PFSK-1 (cell line): Measurements from ENCODE around the gene FARSB.

Source experiments
- FOXP2 ChIP-seq: optimal IDR thresholded peaks from 2 replicates; pipeline ENCODE3; 2011; ENCODE audit warnings: borderline replicate concordance, control low read depth, inconsistent platforms; ENCODE audit not compliant: insufficient read depth; ENCODE audit errors: extremely low read length, extremely low read depth
- POLR2AphosphoS5 ChIP-seq: IDR thresholded peaks from 2 replicates; pipeline ENCODE4 v1.6.1; 2012; ENCODE audit warnings: low read depth, mild to moderate bottlenecking, control low read depth, low read length, moderate library complexity
- REST ChIP-seq, 2 experiments: IDR thresholded peaks; 2 replicates each; pipeline versions ENCODE4 v1.6.1 to v1.8.0; 2011 to 2012; ENCODE audit warnings: low read depth in 2 of 2, low read length in 2 of 2, control low read depth in 1 of 2, inconsistent platforms in 1 of 2, mild to moderate bottlenecking in 1 of 2, moderate library complexity in 1 of 2; ENCODE audit not compliant: insufficient read depth in 1 of 2
- SIN3A ChIP-seq: IDR thresholded peaks from 2 replicates; pipeline ENCODE4 v1.6.1; 2012; ENCODE audit warnings: mild to moderate bottlenecking, low read length, moderate library complexity, borderline replicate concordance; ENCODE audit not compliant: insufficient read depth
- TAF1 ChIP-seq: IDR thresholded peaks from 2 replicates; pipeline ENCODE4 v1.6.1; 2012; ENCODE audit warnings: low read length, control low read depth, borderline replicate concordance; ENCODE audit not compliant: insufficient read depth

Gene FARSB

GRCh38 chr2:222548992-222549391, 106.9 kb downstream of the FARSB start:
- TF ChIP-seq FOXP2 = no peak
- no peak for TF ChIP-seq SIN3A
- no peak for TF ChIP-seq REST (IDR thresholded peaks at IDR 0.05; ENCODE audit: insufficient read depth in 1 of 2, low read depth in 2 of 2, low read length in 2 of 2)
- TF ChIP-seq TAF1 = no peak
- no peak for TF ChIP-seq POLR2AphosphoS5

GRCh38 chr2:222547083-222547482, 108.8 kb downstream of the FARSB start:
- no peak for TF ChIP-seq SIN3A
- no peak for TF ChIP-seq REST (IDR thresholded peaks at IDR 0.05; ENCODE audit: insufficient read depth in 1 of 2, low read depth in 2 of 2, low read length in 2 of 2)

GRCh38 chr2:222545823-222546795, 109.8 kb downstream of the FARSB start:
- TF ChIP-seq POLR2AphosphoS5 (no peak), REST (IDR thresholded peaks at IDR 0.05; ENCODE audit: insufficient read depth in 1 of 2, low read depth in 2 of 2, low read length in 2 of 2) (no peak), FOXP2 (no peak), SIN3A (no peak), TAF1 (no peak)

GRCh38 chr2:222544661-222545060, 111.2 kb downstream of the FARSB start:
- TF ChIP-seq REST (IDR thresholded peaks at IDR 0.05; ENCODE audit: insufficient read depth in 1 of 2, low read depth in 2 of 2, low read length in 2 of 2) = no peak
- TF ChIP-seq FOXP2 = no peak
- TF ChIP-seq POLR2AphosphoS5 = no peak
- no peak for TF ChIP-seq SIN3A
